GM19240 (cell line): Measurements from ENCODE around the gene WDR64.
"Not testable (repeated sequence)": the region's sequence is repeated elsewhere in the genome, so short reads cannot be mapped to it uniquely, and the experiment has no call there.

ENCODE experiments used
- DNase-seq: peaks from one replicate; pipeline ENCODE4 v3.0.0; 2011; ENCODE audit warnings: low spot score; ENCODE audit not compliant: insufficient read length

The WDR64 gene

DNA sequence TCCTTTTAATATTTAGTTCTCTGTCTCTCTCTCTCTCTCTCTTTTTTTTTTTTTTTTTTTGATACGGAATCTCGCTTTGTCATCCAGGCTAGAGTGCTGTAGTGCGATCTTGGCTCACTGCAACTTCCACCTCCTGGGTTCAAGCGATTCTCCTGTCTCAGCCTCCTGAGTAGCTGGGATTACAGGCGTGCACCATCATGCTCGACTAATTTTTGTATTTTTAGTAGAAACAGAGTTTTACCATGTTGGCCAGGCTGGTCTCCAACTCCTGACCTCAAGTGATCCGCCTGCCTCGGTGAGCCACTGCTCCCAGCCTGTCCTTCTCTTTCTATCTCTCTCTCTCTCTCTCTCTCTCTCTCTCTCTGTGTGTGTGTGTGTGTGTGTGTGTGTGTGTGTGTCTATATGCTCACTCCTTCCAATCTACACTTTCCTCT lies 83.4 kb downstream of the WDR64 start:
- not testable (repeated sequence) for DNase-seq

DNA sequence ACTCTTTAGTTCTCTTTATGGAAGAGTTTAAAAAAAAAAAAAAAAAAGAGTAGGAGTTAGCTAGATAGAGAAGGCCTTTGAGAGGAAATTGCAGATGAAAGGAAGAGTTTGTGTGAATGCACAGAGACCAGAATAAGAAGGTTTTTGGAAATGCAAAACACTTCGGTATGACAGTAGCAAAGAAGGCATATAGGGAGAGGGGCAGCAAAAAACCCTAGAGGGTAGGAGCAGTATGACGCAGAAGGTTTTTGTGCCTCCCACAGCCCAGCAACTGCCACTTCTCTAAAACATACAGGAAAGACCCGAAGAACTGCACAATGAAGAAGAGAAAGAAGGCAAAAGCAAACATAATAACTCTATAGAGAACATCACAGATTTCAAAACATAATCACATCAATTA lies 84.3 kb downstream of the WDR64 start:
- no peak for DNase-seq

- no peak for DNase-seq
These were observed 86.4 kb downstream of the WDR64 start for GRCh38 chr1:241738284-241739078.

DNA sequence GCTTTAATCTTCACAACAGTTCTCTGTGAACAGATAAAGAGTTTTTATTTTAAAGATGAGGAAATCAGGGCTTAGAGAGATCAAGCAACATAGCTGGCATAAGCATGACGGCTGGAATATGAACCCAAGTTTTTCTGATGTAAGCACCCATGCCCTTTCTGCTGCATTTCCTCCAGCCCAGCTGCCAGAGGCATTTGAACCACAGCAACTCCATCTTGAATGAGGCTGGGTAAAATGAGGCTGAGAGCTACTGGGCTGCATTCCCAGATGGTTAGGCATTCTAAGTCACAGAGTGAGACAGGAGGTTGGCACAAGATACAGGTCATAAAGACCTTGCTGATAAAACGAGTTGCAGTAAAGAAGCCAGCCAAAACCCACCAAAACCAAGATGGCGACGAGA lies 90.0 kb downstream of the WDR64 start:
- DNase-seq, result no peak

DNA sequence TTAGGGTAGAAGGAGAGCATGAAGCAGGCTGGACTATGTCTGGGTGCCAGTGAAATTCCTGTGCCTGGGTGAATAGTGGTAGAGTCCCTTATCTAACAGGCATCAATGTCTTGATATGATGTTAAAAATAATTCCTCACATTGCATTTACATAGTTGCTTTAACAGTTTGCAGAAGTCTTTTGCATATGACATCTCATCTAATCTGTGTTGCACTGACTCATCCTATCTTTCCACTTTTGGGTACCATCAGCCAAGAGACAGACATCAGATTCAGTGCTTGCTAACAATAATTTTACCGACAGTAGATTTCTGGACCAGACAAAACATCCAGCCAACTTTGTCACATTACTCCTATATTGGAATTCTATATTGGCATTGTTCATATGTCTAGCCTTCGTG lies 92.5 kb downstream of the WDR64 start:
- no peak for DNase-seq

DNA sequence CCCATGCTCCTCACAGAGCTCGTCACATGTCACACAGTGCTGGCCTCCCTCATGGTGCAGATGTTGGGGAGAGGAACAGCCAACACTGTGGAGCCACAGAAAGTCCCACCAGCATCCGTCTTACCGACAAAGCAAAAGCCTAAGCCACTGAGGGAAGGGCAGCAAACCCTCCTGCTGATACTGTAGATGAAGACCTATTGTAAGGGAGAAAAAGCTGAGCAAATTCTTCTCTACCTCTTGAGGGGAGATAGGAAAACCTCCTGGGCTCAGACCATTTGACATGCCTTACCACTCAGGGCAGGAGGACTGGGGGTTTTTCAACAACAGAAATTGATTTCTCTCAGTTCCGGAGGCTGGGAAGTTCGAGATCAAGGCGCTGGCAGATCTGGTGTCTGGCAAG lies 95.9 kb downstream of the WDR64 start:
- DNase-seq, result no peak

DNA sequence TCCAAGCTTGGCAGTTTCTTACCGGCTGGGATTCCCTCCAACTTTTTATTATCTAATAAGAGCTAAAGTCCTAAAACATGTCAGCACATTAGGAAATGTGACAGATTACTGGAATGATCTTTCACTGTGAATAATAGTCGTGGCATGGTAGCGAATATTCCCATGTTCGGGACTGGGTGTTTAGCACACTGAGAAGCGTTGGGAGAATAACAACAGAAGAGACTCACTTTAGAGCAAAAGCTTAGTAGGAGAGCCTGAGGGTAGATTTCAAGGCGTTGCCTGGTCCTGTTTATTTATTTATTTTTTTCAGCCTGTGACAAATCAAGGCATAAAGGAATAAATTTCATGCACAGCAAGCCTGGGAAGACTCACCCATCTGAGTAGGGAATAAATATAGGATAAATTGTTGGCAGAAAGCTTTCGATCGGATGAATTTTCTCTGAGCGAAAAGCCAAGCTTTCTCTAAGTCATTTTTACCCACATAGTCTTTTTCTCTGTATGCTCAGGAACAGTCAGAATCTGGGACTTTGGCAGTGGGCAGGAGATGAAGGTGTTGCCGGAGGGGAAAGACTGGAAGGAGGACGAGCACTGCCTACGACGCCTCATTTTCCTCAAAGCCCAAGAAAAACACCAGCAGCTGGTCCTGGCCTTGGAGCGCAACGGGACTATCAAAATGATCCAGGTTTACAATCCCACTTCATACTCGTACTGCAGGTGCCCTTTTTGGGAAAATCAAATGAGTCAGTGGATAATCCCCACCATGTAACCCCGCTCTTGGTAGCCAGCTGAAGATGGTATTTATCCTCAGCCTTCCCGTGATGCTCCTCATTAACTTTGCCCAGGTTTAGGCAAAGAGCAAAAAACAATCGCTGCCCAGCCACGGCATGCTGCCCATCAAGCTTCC lies 97.2 kb downstream of the WDR64 start:
- DNase-seq, result no peak

- DNase-seq, result no peak
These were observed 98.0 kb downstream of the WDR64 start for GRCh38 chr1:241749945-241750695.

GRCh38 chr1:241751524-241751923 lies 99.4 kb downstream of the WDR64 start:
- no peak for DNase-seq

DNA sequence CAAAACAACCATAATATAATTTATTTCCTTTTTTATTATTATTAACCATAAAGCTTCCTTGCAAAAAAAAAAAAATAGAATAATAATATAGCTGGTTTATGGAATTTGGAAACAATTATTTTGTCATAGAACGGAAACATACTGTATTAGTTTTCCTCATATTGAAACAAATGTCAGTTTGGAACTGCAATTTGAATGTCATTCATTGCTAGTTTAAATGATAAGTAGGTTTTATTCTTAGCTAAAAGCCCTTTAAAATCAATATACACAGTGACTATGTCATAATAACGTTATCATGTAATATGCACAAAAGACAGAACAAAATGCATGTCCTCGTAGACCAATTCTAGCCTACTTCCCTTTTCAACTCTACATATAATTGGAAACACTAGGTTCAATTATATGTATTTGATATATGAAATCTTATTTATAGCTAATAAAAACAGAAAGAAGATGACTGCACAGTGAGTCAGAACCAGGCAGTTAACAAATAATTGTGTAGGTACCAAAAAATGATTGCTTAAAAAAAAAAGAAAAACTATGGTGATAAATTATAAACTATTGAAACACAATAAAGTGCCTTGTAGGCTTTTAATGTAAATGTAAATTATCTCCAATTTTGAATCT lies 110.7 kb downstream of the WDR64 start:
- DNase-seq, result no peak

DNA sequence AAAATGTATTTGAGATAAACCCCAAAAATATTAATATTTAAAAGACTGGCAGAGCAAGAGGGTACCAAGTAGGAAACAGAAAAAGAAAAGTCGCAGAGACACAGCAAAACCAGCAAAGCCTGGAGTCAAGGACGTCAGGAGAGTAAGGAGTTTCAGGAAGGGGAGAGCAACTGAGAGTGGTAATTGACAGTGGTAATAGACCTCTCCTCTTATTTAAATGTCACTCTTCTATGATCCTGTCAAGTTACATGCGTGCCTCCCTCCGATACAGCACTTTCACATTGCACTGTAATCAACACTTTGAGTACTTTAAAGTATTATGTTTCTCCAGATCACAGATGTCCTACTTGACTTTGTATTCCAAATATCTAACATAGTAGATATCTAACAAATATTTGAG lies 113.3 kb downstream of the WDR64 start:
- DNase-seq, result no peak

GRCh38 chr1:241767737-241768136 lies 115.7 kb downstream of the WDR64 start:
- DNase-seq, result no peak

DNA sequence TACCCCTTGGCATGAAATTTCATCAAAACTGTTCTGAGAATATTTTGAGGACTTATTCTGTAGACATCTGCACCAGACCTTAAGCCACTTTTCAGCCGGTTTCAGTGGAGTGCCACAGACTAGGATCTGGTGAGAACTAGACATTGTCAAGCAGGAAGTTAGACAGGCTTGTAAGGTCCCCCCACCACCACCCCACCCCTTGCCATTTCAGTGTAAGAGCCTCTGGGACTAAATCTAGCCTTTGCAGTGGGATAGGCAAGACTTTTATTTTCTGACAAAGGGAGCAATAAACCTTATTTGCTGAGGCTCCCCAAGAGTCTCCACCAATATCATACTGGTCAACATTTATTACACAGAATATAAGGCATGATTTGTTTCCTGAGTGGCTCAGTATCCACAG lies 118.0 kb downstream of the WDR64 start:
- DNase-seq, result no peak

GRCh38 chr1:241771117-241771516 lies 119.0 kb downstream of the WDR64 start:
- no peak for DNase-seq

GRCh38 chr1:241772932-241773500 lies 120.9 kb downstream of the WDR64 start:
- no peak for DNase-seq

- DNase-seq, result no peak
These were observed 121.9 kb downstream of the WDR64 start for GRCh38 chr1:241773991-241774390.

GRCh38 chr1:241775021-241775420 lies 122.9 kb downstream of the WDR64 start:
- no peak for DNase-seq

GRCh38 chr1:241776911-241777310 lies 124.8 kb downstream of the WDR64 start:
- no peak for DNase-seq

- no peak for DNase-seq
These were observed 126.0 kb downstream of the WDR64 start for GRCh38 chr1:241778117-241778516.

DNA sequence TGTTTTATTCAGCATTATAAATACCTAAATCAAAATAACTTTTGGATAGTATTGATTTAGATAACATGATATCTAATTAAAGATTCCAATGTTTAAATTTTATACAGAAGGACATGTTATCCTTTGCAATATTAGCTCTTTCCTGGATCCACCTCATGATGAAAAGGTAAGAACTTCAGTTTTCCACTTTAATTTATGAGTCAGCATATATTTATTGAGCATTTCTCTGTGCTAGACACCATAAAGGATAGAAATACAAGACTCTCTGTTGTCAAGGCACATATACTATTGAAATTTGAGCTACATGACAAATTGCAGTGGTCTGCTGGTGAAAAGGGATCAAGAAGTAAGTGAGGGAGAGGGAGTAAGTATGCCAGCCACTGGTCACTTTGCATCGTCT lies 127.8 kb downstream of the WDR64 start:
- no peak for DNase-seq

- DNase-seq, result no peak
These were observed 130.3 kb downstream of the WDR64 start for GRCh38 chr1:241782396-241782795.
